GM12873 (cell line): ENCODE data around the gene MRTFB.

Experiments
- CTCF ChIP-seq: IDR thresholded peaks from 2 replicates; pipeline ENCODE4 v1.5.1; 2012; ENCODE audit warnings: low read depth, mild to moderate bottlenecking, moderate library complexity, low read length, control low read depth; ENCODE audit not compliant: insufficient read depth; ENCODE audit errors: missing control alignments

The MRTFB gene

DNA sequence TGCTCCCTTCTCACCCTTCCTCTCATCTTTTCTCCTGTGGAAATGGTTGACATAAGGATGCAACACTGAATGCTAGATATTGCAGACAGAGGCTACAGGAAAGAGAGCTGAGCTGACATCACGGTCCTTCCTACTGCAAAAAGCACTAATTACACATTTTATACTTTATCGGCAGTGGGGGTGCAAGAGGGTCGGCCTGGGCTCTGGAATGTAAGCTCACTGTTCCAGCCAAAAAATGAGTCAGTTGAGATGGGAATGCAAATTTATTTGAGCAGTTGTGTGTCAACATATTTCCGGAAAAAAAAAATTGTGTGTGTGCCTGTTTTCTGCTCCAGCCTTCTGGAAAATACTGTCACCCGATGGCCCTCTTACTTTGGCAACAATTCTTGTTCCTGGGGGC, 14.1 kb upstream of the MRTFB start:
- no peak for TF ChIP-seq CTCF

DNA sequence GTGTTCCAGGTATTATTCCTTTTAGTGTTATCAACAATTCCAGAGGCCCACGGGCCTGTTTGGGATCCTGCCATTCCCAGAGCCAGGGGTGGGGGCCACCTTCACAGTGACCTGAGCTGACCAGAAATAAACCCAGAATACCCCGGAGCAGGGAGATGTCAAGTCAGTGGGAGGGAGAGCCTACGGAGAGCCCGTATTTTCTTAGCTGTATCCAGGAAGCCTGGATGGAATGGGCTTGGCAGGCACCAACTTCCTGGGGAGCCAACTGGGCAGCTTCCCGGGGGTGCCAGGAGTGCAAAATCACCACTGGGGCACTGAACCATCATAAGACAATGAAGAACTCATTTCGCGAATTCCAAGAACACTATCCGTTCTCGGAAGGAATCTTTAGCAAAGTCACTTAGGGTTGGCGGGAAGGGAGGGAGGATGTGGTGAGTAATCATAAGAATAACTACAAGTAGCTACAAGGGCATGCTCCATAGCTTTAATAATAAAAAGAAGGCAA, 13.2 kb upstream of the MRTFB start:
- TF ChIP-seq CTCF: no peak

DNA sequence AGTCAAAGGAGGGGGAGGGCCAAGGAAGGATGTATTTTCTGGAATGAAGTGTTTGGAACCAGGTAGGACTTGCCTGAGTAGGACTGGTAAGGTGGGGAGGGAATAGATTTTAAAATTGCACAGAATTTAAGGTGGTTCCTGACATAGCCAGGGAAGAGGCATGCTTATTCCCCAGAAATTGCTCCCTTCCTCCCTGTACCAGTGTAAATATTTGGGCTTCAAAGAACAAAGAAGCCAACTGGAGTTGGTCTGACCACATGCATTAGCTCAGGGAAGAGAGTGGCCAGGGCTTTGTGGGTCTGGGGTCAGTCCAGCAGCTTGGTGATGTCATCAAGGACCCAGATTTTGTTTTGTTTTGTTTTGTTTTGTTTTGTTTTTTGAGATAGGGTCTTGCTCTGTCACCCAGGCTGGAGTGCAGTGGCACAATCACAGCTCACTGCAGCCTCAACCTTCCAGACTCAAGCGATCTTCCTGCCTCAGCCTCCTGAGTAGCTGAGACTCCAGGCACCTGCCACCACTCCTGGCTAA, 9.3 kb upstream of the MRTFB start:
- no peak for TF ChIP-seq CTCF

- TF ChIP-seq CTCF: no peak
These were observed 8.9 kb upstream of the MRTFB start for GRCh38 chr16:14062261-14062660.

GRCh38 chr16:14063618-14064581, 7.2 kb upstream of the MRTFB start:
- TF ChIP-seq CTCF: no peak

GRCh38 chr16:14069818-14070217, 1.3 kb upstream of the MRTFB start:
- TF ChIP-seq CTCF: no peak

DNA sequence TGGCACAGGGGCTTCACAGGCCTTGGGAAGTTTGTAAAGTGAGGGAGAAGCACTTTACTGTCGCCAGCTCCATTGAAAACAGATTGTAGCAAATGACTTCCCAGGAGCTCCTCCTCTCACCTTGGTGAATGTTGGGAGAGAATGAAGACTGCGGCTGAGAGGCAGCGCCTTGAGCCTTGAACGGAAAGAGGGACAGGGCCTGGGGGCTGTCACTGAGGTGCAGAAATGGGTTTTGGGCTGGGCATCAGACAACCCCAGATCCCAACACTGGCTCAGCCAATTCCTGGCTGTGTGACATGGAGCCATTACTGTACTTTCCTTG, 603 bp upstream of the MRTFB start:
- no peak for TF ChIP-seq CTCF
